Bronchial smooth muscle cell (primary cell): ENCODE data around the gene GKN1. TPM values are rescaled to one million over a fixed set of nuclear protein-coding genes. Genes with fewer than 3 reads are reported as not detected.

Experiments used
- total RNA-seq: library from RNA; depleted of rRNA; stranded (reverse); fragments of >200 nt; gene quantifications from 2 replicates; pipeline ENCODE4 v1.2.1, GENCODE V29; 2014

Gene GKN1, protein sequence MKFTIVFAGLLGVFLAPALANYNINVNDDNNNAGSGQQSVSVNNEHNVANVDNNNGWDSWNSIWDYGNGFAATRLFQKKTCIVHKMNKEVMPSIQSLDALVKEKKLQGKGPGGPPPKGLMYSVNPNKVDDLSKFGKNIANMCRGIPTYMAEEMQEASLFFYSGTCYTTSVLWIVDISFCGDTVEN
- not detected in 2 replicates for total RNA-seq

DNA sequence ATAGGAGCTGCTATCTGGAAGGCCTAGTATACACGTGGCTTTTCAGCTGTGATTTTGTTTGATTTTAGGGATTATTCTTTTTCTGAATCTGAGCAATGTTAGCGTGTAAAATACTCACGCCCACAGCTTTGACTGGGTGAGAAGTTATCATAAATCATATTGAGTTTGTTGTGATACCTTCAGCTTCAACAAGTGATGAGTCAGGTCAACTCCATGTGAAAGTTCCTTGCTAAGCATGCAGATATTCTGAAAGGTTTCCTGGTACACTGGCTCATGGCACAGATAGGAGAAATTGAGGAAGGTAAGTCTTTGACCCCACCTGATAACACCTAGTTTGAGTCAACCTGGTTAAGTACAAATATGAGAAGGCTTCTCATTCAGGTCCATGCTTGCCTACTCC lies at the start of gene GKN1:
GKN1 (plus strand) TSS at position 386 of the 400 bp plus-strand sequence. CDS start 42 bp downstream, outside the sequence.

DNA sequence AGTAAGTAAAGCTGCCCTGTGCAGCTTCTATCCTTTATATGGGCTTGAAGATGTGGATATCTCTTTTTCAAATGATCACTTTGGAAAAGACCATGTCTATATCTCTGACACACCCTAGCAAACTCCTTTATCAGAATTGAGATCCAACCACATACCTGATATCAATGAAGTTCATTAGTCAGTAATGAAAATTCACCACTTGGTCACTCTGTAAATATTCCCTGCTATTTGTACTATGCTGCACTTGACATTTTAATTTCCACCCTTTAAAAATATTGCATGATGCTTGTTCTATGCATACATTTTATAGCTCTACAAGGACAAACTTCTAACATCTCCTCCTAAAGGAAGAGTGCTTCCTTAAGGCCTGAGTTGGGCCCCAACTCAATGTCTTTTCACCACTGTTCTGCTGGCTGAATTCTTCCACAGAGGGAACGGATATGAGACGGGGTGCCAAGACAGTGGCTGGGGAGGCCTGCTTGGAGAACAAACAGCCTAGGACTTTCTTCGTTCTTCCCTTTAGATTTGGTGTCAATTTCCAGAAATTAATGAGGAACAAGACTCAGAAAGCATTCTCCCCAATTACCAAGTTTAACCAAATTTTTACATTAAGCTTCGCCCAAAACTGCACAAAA lies 21.4 kb upstream of the GKN1 start, which contains the start of gene GKN2:
GKN2 (minus strand) TSS at position 7 of the 635 bp plus-strand sequence. CDS start 32 bp downstream, outside the sequence.

DNA sequence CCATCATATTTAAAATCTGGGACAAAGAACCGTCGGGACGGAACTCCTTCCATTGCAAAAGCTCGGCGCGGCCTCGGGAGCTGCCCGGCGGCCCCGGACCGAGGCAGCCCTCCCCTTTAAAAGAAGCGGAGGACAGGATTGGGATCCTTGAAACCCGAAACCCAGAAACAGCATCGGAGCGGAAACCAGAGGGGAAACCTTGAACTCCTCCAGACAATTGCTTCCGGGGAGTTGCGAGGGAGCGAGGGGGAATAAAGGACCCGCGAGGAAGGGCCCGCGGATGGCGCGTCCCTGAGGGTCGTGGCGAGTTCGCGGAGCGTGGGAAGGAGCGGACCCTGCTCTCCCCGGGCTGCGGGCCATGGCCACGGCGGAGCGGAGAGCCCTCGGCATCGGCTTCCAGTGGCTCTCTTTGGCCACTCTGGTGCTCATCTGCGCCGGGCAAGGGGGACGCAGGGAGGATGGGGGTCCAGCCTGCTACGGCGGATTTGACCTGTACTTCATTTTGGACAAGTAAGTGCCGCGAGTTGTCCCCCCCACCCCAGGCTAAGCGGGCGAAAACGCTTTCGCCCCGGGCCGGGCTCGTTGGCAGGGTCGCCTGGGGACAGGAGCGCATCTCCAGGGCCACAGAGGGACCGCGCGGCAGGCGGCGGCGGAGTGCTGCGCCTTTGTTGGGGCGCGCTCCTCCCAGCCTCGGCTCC lies 38.9 kb downstream of the GKN1 start, which contains the start of gene ANTXR1:
ANTXR1 (plus strand) TSS at position 38 of the 698 bp plus-strand sequence; CDS start at position 359, 321 bp downstream.

Other genes with a start within 250 kb of the GKN1 start
- gene ARHGAP25, start 239.8 kb upstream of the GKN1 start, total RNA-seq: 0.09 and 0.47 TPM in 2 replicates
- not detected in 2 replicates for gene BMP10, start 103.2 kb upstream of the GKN1 start, total RNA-seq
- not detected in 2 replicates for gene GKN2, start 21.7 kb upstream of the GKN1 start, total RNA-seq
- gene ANTXR1, start 38.5 kb downstream of the GKN1 start, total RNA-seq: 29.9 and 31.8 TPM in 2 replicates